HG02938 (cell line): ENCODE measurements around the gene FABP7.
A peak's percentile ranks its signal among the peaks of the same experiment; 100 is the strongest.

Experiments used
- ATAC-seq: cut with Tn5 transposase; IDR thresholded peaks from one replicate; pipeline ENCODE4 v1.9.1; 2021; ENCODE audit warnings: mild to moderate bottlenecking, moderate library complexity; ENCODE audit not compliant: unreplicated experiment

FABP7 gene

DNA sequence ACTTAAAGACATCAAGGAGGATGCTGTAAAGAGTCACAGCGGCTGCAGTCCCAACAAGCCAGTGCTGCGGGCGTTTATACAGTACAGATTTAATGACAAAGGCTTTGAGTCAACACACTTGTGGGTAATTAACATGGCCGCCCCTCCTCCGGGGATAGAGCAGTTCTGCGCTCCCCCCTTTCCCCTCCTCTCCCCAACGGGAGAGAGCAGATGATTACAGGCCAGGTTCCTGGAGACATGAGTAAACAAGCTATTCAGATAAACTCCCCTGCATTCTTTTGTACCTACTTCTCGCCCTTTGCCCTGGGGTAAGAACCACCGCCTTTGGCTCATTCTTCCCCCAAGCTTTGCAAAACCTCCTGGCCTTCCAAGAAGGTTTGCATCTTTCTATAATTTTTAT, 23.6 kb upstream of the FABP7 start:
- ATAC-seq, result no peak

DNA sequence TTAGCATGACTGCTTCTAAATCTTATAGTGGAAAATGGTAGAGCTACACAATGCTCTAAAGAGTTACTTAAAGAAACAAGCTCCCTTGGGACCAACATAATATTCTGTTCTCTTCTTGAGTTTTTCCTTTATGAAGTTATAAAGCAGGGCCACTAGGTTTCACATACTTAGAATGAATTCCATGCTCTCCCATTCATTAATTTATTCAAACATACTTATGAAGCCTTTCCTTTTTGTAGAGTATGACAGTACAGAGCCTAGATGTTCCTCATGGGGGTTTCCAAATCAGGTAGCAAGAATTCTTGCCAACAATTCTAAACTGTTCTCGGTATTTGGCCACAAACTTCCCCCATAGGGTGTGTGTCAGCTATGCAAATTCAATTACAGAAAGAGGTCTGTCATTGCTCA, 20.6 kb upstream of the FABP7 start:
- peak; percentile 100 for ATAC-seq

DNA sequence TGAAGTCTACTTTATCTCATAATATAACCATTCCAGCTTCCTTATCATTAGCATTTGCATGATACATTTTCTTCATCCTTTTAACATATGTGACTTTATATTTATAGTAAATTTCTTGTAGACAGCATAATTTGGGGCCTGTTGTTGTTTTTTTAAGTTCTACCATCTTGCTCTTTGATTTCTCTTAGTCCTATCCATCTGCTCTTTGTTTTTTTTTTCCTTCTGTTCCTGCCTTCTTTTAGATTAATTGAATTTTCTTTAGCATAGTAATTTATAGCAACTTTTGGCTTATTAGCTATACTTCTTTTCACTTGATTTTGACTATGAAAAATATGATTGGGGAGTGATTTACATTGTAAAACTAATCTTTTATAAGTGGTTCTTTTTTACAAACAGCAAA, 19.2 kb upstream of the FABP7 start:
- ATAC-seq, result no peak

DNA sequence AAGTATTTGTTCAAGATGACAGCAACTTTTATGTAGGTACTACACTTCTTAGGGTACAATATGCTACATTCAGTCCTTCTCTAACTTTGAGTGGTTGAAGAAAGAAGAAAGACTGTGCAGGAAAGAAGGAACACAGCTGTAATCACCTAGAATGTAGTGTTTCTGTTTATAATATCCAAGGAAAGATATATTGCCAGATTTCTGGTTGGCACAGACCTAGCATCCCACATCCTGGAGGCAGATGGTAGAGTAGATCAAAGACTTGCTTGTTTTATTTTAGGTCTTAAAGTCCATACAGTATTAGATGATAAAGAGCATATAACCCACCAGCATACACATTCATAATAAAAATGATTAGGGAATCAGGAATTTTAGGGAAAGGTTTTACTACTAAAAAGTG, 13.3 kb upstream of the FABP7 start:
- no peak for ATAC-seq

DNA sequence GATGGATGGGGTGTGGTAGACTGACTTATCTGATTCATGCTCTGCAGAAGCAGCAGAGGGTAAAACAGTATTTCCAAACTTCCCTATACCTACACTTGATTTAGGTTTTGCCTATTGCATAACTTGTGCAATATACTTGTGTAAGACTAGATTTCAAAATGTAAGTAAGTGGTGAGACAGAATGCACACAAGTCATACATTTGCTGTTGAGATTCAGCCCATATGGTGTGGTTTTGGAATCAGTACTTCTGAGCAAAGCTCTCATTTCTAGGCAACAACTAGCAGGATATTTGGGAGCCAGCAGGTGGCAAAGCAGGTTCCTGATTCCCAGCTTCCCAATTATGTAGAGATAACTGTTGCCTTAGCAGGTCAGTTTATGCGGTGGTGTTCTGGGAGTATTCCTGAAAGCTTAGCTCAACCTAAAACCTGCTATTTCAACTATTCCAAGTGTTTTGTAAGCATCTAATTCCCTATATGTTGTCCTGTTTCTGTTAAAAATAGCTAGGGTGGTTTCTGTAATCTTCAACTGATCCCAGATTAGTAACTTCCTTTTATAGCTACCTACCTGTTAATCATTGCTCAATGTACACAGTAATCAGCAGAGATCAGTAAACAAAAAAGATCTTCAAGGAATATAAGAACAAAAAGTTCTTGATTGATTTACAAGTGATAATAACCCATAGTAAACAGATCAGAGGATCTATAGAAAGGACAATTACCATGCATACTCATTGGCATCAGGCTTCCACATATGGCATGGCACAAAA, 8.5 kb upstream of the FABP7 start:
- ATAC-seq, result no peak

DNA sequence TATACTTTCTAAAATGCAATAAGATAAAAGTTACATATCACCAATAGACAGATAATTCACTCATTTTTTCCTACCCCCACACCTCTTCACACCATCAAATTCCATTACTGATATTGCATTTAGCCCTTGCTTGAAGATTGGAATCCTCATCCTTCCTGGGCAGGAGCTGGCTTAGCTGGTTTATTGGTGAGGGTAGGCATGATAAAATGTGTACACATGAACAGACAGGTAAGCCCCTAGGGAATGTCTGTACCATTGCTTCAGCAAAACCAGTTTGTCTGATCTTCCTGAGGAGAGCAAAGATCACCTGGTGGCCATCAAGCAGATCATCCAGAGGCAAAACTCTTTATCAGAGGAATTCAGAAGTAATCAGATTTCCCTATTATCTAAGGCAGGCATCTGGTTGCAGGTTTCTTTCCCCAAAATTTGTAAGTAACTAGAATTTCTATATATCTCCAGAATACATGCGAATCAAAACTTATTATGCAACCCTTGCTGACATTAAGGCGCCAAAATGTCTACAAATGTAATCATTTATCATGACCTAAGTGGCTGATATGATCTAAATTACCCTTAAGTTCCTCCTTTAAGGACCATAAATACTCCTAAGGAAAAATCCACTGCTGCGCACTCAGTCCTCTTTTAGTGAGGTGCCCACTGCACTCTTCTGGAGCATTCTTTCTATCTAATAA, 6.6 kb upstream of the FABP7 start:
- no peak for ATAC-seq

DNA sequence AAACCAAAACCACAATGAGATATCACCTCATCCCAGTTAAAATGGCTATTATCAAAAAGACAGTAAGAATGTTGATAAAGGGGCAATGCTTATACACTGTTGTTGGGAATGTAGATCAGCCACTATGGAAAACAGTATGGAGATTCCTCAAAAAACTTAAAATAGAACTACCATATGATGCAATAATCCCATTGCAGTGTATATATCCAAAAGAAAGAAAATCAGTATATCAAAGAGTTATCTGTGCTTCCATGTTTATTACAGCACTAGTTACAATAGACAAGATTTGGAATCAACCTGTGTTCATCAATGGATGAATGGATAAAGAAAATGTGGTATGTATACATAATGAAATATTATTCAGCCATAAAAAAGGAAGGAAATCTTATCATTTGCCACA, 3.5 kb upstream of the FABP7 start:
- no peak for ATAC-seq

DNA sequence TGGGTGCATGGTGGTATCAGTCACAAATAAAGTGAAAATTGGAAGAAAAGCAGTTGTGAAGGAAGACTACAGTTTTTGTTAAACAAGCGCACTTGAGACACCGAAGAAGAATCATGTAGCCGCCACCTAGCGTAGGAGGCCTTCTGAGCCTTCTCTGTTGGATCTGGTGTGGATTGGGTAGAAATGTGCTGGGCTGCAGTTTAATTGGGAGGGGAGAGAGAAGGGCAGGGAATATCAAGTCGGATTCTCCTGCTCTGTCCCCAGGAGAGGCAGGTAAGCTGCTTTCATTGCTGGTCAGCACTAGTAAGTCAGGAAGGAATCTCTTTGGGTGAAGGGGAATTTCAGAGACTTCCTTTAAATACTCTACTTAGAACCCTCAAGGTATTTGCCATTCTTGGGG, 1.2 kb upstream of the FABP7 start:
- no peak for ATAC-seq

DNA sequence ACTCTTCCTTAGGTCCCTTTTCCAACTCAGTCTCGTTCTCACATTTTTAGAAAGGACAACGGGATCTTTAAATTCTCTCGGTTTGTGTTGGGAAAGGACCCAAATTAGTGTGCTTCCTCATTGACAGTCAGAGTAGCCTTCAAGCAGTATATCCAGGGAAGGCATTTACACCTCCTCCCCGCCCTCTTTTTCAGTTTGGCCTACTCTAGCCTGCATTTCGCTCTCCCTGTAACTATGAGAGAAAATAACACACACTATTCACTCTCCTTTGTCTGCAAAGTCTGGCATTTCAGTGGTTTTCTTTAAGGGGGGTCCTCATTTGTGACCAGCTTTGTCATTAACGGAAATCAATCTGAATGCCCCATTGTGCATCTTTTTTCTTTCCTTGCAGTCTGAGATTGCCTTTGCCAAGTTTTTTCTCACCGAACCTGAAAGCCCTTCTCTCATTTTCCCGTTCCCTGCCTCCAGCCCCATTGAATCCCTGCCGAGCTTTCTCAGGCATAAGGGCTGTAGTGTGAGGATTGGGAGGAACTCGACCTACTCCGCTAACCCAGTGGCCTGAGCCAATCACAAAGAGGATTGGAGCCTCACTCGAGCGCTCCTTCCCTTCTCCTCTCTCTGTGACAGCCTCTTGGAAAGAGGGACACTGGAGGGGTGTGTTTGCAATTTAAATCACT, 393 bp upstream of the FABP7 start:
- no peak for ATAC-seq

DNA sequence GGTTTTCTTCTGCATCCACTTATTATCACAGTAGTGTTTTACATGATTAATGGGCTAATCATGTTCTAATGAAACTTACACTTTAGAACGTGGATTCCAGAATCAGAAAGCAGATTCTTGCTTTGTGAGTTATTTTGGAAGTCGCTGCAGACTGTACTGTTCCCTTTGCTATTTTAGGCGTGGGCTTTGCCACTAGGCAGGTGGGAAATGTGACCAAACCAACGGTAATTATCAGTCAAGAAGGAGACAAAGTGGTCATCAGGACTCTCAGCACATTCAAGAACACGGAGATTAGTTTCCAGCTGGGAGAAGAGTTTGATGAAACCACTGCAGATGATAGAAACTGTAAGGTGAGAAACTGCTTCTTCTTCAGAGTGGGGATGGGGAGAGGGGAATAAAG, 598 bp downstream of the FABP7 start:
- ATAC-seq, result no peak

DNA sequence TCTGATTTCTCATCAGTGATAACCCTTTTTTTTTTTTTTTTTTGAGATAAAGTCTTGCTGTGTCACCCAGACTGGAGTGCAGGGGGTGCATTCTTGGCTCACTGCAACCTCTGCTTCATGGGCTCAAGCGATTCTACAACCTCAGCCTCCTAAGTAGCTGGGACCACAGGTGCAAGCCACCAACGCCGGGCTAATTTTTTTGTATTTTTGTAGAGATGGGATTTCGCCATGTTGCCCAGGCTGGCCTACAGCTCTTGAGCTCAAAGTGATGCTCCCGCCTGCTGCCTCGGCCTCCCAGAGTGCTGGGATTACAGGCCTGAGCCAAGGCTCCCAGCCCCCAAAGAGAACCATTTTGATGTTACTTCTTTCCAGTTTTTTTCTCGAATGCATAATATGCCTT, 2.2 kb downstream of the FABP7 start:
- no peak for ATAC-seq

DNA sequence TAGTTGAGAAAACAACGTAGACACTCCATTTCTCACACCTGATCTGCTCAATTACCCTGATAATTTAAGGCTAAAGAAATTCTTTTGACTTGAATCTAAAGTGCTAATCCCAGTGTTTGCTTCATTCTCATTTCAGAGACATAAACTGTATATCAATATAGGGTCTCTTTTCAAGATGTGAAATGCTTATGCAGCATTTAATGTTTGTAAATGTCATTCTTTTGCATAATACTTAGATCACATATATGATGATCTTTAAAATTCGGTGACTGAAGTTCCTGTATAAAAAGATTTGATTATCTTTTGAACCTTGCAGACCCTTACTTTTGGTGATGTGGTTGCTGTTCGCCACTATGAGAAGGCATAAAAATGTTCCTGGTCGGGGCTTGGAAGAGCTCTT, 3.9 kb downstream of the FABP7 start:
- ATAC-seq, result no peak

DNA sequence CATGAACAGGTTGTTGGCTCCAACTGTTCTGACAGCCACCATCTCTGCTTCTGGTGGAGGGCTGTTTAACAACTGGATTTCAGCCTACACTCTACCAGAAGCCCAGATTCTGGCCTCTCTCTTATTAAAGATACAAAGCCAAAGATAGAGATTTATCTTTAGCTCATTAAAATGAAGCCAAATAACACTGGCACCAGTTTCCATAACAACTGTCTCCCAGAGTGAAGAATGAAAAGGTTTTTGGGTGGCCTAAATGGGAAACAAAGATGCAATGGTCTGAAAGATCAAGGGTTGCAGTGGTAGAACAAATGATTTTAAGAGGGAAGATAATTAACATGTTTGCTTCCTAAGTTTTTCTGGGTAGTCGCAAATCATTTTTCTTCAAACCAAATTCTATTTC, 6.4 kb downstream of the FABP7 start:
- ATAC-seq, result no peak

DNA sequence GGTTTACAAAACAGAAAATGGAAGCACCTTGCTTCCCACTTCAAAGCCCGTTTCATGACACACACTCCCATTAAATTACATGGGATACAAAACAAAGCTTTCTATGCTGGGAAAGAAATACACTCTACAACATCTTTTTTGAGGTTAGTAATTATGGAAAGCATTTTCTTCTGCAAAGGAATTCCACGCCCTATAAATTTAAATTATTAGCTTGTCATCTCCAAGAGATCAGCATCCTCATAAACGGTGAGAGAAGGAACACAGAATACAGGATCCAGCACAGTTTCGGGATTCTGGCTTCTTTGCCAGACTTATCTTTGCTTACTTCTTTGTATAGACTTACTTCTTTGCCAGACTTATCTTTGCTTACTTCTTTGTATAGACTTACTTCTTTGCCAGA, 8.2 kb downstream of the FABP7 start:
- no peak for ATAC-seq

DNA sequence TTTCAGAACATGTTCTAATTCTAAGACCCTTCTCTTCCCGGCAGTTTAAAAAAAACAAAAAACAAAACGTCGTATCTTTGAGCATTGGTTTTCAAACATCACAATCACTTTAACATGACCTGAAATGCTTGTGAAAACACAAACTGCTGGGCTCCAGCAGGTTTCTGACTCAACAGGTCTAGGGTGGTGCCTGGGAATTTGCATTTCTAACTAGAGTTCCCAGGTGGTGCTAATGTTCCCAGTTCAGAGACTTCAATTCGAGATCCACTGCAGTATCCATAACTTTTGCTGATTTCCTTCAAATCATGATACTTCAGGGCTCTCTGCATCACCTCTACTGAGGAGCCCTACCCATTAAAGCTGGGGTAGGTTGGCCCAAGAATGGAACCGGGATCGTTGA, 8.7 kb downstream of the FABP7 start:
- ATAC-seq, result no peak

DNA sequence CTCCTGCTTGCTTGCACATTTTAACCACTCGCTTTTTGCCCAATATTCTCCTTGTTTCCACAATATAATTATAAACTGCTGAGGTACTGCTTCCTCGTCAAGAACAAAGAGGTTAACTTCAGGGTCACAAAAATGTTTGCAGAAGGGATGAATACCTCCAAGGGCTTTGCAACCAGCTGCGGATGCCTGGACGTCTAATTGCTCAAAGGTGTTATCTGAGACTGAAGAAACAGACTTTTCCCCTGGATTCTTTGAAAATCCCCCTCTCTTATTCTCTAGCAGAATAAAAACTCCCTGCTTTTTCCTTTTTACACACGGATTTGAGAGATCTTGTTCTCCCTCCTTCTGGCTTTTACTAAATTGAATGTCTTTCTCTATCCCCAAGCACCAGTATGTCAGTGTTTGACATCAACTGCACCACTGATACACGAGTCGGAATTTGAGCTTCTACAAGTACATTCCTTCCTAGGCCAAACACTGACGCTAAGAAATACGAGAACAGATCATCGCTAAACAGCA, 9.2 kb downstream of the FABP7 start:
- no peak for ATAC-seq

DNA sequence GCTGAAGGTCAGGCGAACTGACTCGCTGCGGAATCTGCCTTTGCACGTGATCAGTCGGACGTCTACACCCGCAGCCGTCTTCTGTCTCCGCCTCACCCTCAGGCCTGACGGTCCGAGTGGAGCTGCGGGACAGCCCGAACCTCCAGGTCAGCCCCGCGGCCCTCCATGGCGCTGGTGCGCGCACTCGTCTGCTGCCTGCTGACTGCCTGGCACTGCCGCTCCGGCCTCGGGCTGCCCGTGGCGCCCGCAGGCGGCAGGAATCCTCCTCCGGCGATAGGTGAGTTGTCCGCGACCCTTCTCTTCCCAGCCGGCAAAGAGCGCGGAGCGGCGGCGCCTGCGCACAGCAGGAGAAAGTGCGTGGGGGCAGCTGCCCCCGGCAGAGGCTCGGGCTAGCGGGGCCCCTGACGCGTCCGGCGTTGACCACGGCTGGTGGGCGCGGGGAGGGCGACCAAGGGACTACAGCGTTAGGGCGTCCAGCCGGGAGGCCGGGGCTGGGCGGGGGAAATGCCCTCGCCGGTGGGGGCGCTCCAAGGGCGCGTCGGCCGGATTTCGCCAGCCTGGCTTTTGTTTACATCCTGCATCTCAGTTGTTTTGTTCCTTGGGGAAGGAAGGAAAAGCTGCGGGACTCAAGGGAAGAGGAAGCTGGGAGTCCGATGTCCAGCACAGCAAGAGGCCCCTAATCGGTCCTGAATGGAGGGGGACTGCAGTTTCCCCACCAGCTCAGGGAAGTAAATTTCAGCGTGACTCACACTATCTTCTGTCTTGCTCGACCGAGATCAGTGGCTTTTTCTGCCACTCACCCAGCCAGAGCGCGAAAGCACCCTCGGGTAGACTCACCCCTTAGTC, 9.9 kb downstream of the FABP7 start, which contains the start of gene SMPDL3A:
SMPDL3A (plus strand) TSS at position 77 of the 846 bp plus-strand sequence; CDS start at position 166, 89 bp downstream.
- ATAC-seq, result peak; percentile 62

DNA sequence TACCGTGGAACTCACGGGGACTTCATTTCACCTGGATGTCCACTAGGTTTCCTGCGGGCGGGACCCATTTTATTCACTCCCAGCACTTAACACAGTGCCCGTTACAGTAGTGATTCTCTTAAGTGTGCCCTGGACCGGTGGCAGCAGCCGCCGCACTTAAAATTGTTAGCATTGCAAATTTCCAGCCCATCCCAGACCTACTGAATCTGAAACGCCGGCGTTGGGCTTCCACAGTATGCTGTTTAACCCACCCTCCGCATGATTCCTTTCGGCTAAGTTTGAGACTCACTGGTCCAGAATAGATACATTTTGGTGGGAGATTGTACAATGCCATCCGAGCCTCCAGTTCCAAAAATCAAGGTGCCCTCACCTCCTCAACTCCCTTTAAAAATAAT, 10.5 kb downstream of the FABP7 start:
- ATAC-seq, result no peak

DNA sequence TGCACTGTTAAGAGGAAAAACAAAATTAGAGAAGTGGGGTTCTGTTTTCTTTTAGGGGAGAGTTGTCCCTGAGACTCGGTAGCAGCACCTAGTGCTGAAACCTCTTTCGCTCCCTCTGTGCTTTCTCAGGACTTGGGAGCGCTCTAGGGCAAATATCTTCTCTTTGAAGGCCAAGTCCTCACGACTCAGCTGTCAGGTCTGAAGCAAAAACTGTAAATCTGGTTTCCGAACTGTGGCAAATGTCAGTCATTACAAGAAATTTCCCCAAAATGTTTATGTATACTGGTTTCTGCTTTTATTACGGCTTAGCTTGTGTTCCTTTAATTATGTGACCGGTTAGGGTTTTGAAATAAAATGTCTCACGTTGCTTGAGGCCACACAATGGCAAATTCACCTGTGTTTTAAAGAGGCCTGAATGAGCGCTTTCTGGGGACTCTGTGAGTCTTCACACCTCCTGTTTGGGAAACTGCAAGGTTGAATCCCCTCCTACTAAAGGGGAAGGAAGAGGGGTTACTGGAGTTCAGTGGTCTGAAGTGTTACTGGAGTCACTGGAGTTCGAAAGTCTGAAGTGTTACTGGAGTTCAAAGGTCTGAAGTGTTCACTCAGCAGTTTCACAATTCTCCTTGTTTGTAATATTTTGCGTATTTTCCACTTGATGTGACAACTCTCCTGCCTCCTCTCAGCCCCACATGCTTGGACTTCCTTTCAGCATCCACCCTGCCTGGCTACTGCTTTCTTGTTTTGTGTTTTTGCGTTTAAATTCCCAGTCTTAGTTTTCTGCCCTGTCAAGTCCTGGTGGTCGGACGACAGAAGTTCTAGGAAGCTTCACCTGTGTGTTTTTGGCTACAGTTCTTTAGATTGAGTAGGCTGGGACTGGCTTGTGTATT, 11.2 kb downstream of the FABP7 start:
- ATAC-seq, result no peak

DNA sequence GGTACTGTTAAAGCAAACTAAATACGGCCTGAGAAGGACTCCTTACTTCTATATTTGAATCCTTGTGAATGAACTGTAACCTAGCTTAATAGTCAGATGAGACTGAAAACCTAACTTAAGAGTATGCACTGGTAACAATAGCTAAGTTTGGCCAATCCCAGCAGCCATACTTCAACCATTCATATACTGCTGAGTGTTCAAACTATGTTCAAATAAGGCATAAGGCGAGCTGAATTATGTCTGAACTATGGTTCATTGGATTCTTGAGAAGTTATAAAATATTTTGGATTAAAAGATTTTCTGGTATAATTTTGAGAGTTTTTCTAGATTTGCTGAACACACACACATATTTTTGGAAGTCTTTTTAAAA, 11.8 kb downstream of the FABP7 start:
- no peak for ATAC-seq
